GM23338 (cell line): ENCODE data around the gene ABCB11. TPM values are rescaled to one million over a fixed set of nuclear protein-coding genes. Genes with fewer than 3 reads are reported as not detected.

ENCODE experiments used
- ATAC-seq: fragments of 200-7000 bp; cut with Tn5 transposase; 3 replicates; pipeline ENCODE4 v1.9.1; 2020
- DNase-seq: peaks from one replicate; pipeline ENCODE4 v3.0.0-alpha.2; 2015; ENCODE audit warnings: low spot score
- H2AFZ ChIP-seq: fragments of 200-600 bp; sonication (generic); 2 replicates; pipeline ENCODE4 v1.8.0; 2016; ENCODE audit warnings: antibody characterized with exemption, mild to moderate bottlenecking, moderate library complexity
- H3F3A ChIP-seq: fragments of 200-600 bp; sonication (generic); replicated peaks from 2 replicates; pipeline ENCODE4 v1.8.0; 2017; ENCODE audit warnings: antibody characterized with exemption, mixed run types, low read depth
- H3K27ac ChIP-seq: fragments of 200-600 bp; sonication (generic); 2 replicates; pipeline ENCODE4 v1.6.1; 2016; ENCODE audit warnings: low read depth
- H3K27me3 ChIP-seq: fragments of 200-600 bp; sonication (generic); 2 replicates; pipeline ENCODE4 v1.8.0; 2016; ENCODE audit warnings: mild to moderate bottlenecking, mixed run types, moderate library complexity; ENCODE audit not compliant: insufficient read depth
- H3K36me3 ChIP-seq: fragments of 200-600 bp; sonication (generic); 2 replicates; pipeline ENCODE4 v1.8.0; 2016; ENCODE audit warnings: mild to moderate bottlenecking; ENCODE audit not compliant: insufficient read depth
- H3K4me1 ChIP-seq: fragments of 200-600 bp; sonication (generic); 2 replicates; pipeline ENCODE4 v1.8.0; 2016; ENCODE audit warnings: mild to moderate bottlenecking, moderate library complexity; ENCODE audit not compliant: insufficient read depth
- H3K4me2 ChIP-seq: fragments of 200-600 bp; sonication (generic); 2 replicates; pipeline ENCODE4 v1.7.1; 2017; ENCODE audit warnings: mixed run types
- H3K4me3 ChIP-seq: fragments of 200-600 bp; sonication (generic); 2 replicates; pipeline ENCODE4 v1.6.1; 2016; ENCODE audit warnings: mixed run types
- H3K79me2 ChIP-seq: fragments of 200-600 bp; sonication (generic); replicated peaks from 2 replicates; pipeline ENCODE4 v1.8.0; 2017; ENCODE audit warnings: mild to moderate bottlenecking; ENCODE audit not compliant: insufficient read depth
- H3K9me2 ChIP-seq: fragments of 200-600 bp; sonication (generic); 2 replicates; pipeline ENCODE4 v1.8.0; 2017; ENCODE audit not compliant: insufficient read depth
- H4K20me1 ChIP-seq: fragments of 200-600 bp; sonication (generic); replicated peaks from 2 replicates; pipeline ENCODE4 v1.8.0; 2017; ENCODE audit warnings: mild to moderate bottlenecking; ENCODE audit not compliant: insufficient read depth
- H3K27ac Mint-ChIP-seq: 2 replicates; pipeline ENCODE4 v1.8.0; 2020; ENCODE audit warnings: inconsistent platforms, mild to moderate bottlenecking, moderate library complexity, mixed read lengths
- H3K27me3 Mint-ChIP-seq: 3 replicates; pipeline ENCODE4 v1.8.0; 2022; ENCODE audit warnings: low read depth, mild to moderate bottlenecking, moderate library complexity, mixed read lengths, inconsistent platforms; ENCODE audit not compliant: insufficient read depth, poor library complexity
- H3K36me3 Mint-ChIP-seq: 3 replicates; pipeline ENCODE4 v1.8.0; 2021; ENCODE audit warnings: low read depth, mild to moderate bottlenecking, inconsistent platforms, moderate library complexity, mixed read lengths
- H3K4me1 Mint-ChIP-seq: 3 replicates; pipeline ENCODE4 v1.8.0; 2020; ENCODE audit warnings: mild to moderate bottlenecking, inconsistent platforms, mixed read lengths
- H3K4me3 Mint-ChIP-seq: 3 replicates; pipeline ENCODE4 v1.8.0; 2021; ENCODE audit warnings: moderate library complexity, mild to moderate bottlenecking, inconsistent platforms, mixed read lengths
- H3K9me3 Mint-ChIP-seq: 3 replicates; pipeline ENCODE4 v1.8.0; 2020; ENCODE audit warnings: moderate library complexity, mild to moderate bottlenecking, inconsistent platforms, mixed read lengths
- CREB1 ChIP-seq: fragments of 250-450 bp; sonication (Bioruptor Pico); IDR thresholded peaks from 2 replicates; pipeline ENCODE4 v1.5.0; 2020; ENCODE audit warnings: low read depth, mild to moderate bottlenecking, moderate library complexity
- EZH2 ChIP-seq: fragments of 200-600 bp; sonication (generic); IDR thresholded peaks from one replicate; pipeline ENCODE4 v1.8.0; 2017; ENCODE audit warnings: antibody characterized with exemption, mild to moderate bottlenecking, low read depth; ENCODE audit not compliant: unreplicated experiment
- EZH2phosphoT487 ChIP-seq: fragments of 200-600 bp; sonication (generic); IDR thresholded peaks from one replicate; pipeline ENCODE4 v1.8.1; 2018; ENCODE audit warnings: antibody characterized with exemption; ENCODE audit not compliant: unreplicated experiment
- JUNB ChIP-seq: IDR thresholded peaks from one replicate; pipeline ENCODE4 v1.6.1; 2016; ENCODE audit warnings: antibody characterized with exemption; ENCODE audit not compliant: unreplicated experiment
- NANOG ChIP-seq: IDR thresholded peaks from 2 replicates; pipeline ENCODE4 v1.6.1; 2016; ENCODE audit warnings: antibody characterized with exemption, borderline replicate concordance
- POLR2AphosphoS5 ChIP-seq: IDR thresholded peaks from 2 replicates; pipeline ENCODE4 v1.6.1; 2016; ENCODE audit warnings: antibody characterized with exemption, low read depth
- STAT1 ChIP-seq: IDR thresholded peaks from one replicate; pipeline ENCODE4 v1.6.1; 2016; ENCODE audit warnings: antibody characterized with exemption; ENCODE audit not compliant: unreplicated experiment
- ZNF114 ChIP-seq: fragments of 250-450 bp; sonication (Bioruptor Pico); IDR thresholded peaks from 2 replicates; pipeline ENCODE4 v1.5.0; 2020; ENCODE audit warnings: mild to moderate bottlenecking, moderate library complexity
- ZNF331 ChIP-seq: fragments of 250-450 bp; sonication (Bioruptor Pico); IDR thresholded peaks from 2 replicates; pipeline ENCODE4 v1.5.0; 2020; ENCODE audit warnings: low read depth, mild to moderate bottlenecking, moderate library complexity
- polyA plus RNA-seq: library from polyadenylated mRNA; unstranded; fragments of >200 nt; fragmentation: Nextera tagmentation; extraction: Ambion mirVana; gene quantifications from 2 replicates; pipeline ENCODE4 v1.2.1, GENCODE V29; 2016
- total RNA-seq: library from RNA; depleted of rRNA; stranded (reverse); fragments of >200 nt; shearing (Covaris generic); gene quantifications from 2 replicates; pipeline ENCODE4 v1.2.3, GENCODE V29; 2014
- TF ChIP-seq, protein P1 (sequence below): IDR thresholded peaks from one replicate; pipeline ENCODE4 v1.6.1; 2018; ENCODE audit warnings: antibody characterized with exemption; ENCODE audit not compliant: unreplicated experiment
- TF ChIP-seq, protein P2 (sequence below): IDR thresholded peaks from 2 replicates; pipeline ENCODE4 v1.6.1; 2016; ENCODE audit warnings: antibody characterized with exemption
- TF ChIP-seq, protein P3 (sequence below): fragments of 250-450 bp; sonication (Bioruptor Pico); IDR thresholded peaks from 2 replicates; pipeline ENCODE4 v1.5.0; 2020; ENCODE audit warnings: mild to moderate bottlenecking, moderate library complexity
- TF ChIP-seq, protein P4 (sequence below), 2 experiments: fragments of 200-600 bp in 1 of 2; sonication (generic) in 1 of 2; conservative IDR thresholded peaks; 2 replicates each; pipeline versions ENCODE4 v1.5.1 to v1.6.1; 2016 to 2017; ENCODE audit warnings: antibody characterized with exemption in 2 of 2, low read depth in 2 of 2, mild to moderate bottlenecking in 2 of 2, moderate library complexity in 1 of 2

ABCB11 gene
- total and polyA plus RNA-seq, 2 experiments from 2014 or later, result not detected

DNA sequence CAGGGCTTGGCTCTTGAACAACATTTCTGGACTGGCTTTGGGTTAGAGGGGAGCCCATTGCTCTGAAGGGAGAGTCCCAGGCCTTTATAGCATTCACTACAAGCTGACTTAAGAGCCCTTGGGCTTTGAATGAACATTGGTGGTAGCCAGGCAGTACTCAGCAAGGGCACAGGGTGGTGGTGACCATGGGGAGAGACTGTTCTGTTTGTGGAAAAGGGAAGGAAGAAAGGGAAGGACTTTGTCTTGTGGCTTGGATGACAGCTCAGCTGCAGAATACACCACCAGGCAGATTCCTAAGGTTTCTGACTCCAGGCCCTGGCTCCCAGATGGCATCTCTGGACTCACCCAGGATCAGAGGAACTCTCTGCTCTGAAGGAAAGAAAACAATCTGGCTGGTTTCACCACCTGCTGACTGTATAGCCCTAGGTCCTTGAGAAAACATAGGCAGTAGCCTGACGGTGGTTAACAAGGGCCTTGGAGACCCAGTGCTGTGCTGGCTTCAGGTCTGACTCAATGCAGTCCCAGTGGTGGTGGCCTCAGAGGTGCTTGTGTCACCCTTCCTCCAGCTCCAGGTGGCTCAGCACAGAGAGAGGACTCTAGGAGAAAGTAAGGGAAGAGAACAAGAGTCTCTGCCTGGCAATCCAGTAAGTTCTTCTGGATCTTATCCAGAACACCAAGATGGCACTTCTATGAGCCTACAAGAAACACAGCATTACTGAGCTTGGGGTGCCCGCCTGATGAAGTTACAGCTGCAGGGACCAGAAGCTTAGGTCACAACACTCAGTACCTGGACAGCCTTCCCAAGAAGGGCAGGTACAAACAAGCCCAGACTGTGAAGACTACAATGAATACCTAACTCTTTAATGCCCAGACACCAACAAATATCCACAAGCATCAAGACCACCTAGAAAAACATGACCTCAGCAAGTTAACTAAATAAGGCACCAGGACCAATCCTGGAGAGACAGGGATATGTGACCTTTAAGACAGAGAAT lies 16.4 kb upstream of the ABCB11 start:
- Histone ChIP-seq H4K20me1 (no peaks in the 10 kb centered on the region), H3K4me1 (no peaks in the 10 kb centered on the region), H3K9me2 (no peaks in the 10 kb centered on the region; the same call in 1 of the 2 replicates), H3K4me2 (no peak overlapping the region), H2AFZ (no peak overlapping the region), H3K27me3 (no peaks in the 10 kb centered on the region), H3F3A (no peaks in the 10 kb centered on the region), H3K4me3 (no peak overlapping the region), H3K79me2 (no peaks in the 10 kb centered on the region), H3K36me3 (no peaks in the 10 kb centered on the region), H3K27ac (no peak overlapping the region)
- Mint-ChIP-seq H3K36me3 (peaks cover 10% of the 10 kb centered on the region; the same call in 2 of the 3 replicates), H3K4me1 (no peaks in the 10 kb centered on the region), H3K9me3 (peaks cover 17% of the 10 kb centered on the region), H3K27me3 (no peaks in the 10 kb centered on the region), H3K27ac (no peak overlapping the region), H3K4me3 (no peak overlapping the region)
- DNase-seq, result no peak
- no peak for TF ChIP-seq CREB1 (CRISPR knock-in tag)
- TF ChIP-seq, protein P1, sequence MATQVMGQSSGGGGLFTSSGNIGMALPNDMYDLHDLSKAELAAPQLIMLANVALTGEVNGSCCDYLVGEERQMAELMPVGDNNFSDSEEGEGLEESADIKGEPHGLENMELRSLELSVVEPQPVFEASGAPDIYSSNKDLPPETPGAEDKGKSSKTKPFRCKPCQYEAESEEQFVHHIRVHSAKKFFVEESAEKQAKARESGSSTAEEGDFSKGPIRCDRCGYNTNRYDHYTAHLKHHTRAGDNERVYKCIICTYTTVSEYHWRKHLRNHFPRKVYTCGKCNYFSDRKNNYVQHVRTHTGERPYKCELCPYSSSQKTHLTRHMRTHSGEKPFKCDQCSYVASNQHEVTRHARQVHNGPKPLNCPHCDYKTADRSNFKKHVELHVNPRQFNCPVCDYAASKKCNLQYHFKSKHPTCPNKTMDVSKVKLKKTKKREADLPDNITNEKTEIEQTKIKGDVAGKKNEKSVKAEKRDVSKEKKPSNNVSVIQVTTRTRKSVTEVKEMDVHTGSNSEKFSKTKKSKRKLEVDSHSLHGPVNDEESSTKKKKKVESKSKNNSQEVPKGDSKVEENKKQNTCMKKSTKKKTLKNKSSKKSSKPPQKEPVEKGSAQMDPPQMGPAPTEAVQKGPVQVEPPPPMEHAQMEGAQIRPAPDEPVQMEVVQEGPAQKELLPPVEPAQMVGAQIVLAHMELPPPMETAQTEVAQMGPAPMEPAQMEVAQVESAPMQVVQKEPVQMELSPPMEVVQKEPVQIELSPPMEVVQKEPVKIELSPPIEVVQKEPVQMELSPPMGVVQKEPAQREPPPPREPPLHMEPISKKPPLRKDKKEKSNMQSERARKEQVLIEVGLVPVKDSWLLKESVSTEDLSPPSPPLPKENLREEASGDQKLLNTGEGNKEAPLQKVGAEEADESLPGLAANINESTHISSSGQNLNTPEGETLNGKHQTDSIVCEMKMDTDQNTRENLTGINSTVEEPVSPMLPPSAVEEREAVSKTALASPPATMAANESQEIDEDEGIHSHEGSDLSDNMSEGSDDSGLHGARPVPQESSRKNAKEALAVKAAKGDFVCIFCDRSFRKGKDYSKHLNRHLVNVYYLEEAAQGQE, result no peak
- no peak for TF ChIP-seq ZNF331 (CRISPR knock-in tag)
- TF ChIP-seq EZH2, result no peak
- TF ChIP-seq STAT1, result no peak
- TF ChIP-seq, protein P2, sequence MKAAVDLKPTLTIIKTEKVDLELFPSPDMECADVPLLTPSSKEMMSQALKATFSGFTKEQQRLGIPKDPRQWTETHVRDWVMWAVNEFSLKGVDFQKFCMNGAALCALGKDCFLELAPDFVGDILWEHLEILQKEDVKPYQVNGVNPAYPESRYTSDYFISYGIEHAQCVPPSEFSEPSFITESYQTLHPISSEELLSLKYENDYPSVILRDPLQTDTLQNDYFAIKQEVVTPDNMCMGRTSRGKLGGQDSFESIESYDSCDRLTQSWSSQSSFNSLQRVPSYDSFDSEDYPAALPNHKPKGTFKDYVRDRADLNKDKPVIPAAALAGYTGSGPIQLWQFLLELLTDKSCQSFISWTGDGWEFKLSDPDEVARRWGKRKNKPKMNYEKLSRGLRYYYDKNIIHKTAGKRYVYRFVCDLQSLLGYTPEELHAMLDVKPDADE, result no peak
- TF ChIP-seq POLR2AphosphoS5, result no peak
- TF ChIP-seq, protein P3, sequence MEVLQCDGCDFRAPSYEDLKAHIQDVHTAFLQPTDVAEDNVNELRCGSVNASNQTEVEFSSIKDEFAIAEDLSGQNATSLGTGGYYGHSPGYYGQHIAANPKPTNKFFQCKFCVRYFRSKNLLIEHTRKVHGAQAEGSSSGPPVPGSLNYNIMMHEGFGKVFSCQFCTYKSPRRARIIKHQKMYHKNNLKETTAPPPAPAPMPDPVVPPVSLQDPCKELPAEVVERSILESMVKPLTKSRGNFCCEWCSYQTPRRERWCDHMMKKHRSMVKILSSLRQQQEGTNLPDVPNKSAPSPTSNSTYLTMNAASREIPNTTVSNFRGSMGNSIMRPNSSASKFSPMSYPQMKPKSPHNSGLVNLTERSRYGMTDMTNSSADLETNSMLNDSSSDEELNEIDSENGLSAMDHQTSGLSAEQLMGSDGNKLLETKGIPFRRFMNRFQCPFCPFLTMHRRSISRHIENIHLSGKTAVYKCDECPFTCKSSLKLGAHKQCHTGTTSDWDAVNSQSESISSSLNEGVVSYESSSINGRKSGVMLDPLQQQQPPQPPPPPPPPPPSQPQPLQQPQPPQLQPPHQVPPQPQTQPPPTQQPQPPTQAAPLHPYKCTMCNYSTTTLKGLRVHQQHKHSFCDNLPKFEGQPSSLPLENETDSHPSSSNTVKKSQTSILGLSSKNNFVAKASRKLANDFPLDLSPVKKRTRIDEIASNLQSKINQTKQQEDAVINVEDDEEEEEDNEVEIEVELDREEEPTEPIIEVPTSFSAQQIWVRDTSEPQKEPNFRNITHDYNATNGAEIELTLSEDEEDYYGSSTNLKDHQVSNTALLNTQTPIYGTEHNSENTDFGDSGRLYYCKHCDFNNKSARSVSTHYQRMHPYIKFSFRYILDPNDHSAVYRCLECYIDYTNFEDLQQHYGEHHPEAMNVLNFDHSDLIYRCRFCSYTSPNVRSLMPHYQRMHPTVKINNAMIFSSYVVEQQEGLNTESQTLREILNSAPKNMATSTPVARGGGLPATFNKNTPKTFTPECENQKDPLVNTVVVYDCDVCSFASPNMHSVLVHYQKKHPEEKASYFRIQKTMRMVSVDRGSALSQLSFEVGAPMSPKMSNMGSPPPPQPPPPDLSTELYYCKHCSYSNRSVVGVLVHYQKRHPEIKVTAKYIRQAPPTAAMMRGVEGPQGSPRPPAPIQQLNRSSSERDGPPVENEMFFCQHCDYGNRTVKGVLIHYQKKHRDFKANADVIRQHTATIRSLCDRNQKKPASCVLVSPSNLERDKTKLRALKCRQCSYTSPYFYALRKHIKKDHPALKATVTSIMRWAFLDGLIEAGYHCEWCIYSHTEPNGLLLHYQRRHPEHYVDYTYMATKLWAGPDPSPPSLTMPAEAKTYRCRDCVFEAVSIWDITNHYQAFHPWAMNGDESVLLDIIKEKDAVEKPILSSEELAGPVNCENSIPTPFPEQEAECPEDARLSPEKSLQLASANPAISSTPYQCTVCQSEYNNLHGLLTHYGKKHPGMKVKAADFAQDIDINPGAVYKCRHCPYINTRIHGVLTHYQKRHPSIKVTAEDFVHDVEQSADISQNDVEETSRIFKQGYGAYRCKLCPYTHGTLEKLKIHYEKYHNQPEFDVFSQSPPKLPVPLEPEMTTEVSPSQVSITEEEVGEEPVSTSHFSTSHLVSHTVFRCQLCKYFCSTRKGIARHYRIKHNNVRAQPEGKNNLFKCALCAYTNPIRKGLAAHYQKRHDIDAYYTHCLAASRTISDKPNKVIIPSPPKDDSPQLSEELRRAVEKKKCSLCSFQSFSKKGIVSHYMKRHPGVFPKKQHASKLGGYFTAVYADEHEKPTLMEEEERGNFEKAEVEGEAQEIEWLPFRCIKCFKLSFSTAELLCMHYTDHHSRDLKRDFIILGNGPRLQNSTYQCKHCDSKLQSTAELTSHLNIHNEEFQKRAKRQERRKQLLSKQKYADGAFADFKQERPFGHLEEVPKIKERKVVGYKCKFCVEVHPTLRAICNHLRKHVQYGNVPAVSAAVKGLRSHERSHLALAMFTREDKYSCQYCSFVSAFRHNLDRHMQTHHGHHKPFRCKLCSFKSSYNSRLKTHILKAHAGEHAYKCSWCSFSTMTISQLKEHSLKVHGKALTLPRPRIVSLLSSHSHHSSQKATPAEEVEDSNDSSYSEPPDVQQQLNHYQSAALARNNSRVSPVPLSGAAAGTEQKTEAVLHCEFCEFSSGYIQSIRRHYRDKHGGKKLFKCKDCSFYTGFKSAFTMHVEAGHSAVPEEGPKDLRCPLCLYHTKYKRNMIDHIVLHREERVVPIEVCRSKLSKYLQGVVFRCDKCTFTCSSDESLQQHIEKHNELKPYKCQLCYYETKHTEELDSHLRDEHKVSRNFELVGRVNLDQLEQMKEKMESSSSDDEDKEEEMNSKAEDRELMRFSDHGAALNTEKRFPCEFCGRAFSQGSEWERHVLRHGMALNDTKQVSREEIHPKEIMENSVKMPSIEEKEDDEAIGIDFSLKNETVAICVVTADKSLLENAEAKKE (CRISPR knock-in tag), result no peak
- TF ChIP-seq EZH2phosphoT487, result no peak
- TF ChIP-seq NANOG, result no peak
- TF ChIP-seq, protein P4, sequence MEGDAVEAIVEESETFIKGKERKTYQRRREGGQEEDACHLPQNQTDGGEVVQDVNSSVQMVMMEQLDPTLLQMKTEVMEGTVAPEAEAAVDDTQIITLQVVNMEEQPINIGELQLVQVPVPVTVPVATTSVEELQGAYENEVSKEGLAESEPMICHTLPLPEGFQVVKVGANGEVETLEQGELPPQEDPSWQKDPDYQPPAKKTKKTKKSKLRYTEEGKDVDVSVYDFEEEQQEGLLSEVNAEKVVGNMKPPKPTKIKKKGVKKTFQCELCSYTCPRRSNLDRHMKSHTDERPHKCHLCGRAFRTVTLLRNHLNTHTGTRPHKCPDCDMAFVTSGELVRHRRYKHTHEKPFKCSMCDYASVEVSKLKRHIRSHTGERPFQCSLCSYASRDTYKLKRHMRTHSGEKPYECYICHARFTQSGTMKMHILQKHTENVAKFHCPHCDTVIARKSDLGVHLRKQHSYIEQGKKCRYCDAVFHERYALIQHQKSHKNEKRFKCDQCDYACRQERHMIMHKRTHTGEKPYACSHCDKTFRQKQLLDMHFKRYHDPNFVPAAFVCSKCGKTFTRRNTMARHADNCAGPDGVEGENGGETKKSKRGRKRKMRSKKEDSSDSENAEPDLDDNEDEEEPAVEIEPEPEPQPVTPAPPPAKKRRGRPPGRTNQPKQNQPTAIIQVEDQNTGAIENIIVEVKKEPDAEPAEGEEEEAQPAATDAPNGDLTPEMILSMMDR (conservative IDR thresholded peaks at IDR 0.05; ENCODE audit: low read depth in 2 of 2), result no peak
- TF ChIP-seq ZNF114 (CRISPR knock-in tag), result no peak
- TF ChIP-seq JUNB, result no peak
- no peak for ATAC-seq
